MCF 10A (cell line): Measurements from ENCODE around the gene PLA2G12A. TPM values are rescaled to one million over a fixed set of nuclear protein-coding genes. Genes with fewer than 3 reads are reported as not detected.

Experiments
- BruUV-seq: library from RNA; stranded (reverse); fragments of 400-500 nt; replicated peaks from 2 replicates; lab custom pipeline; 2021; lab: Mats Ljungman, UMichigan
- CTCF ChIA-PET: fragments of 300-600 bp; sonication (Branson Sonifier 250); formaldehyde crosslinking; extraction: SDS; loops from one replicate; lab custom pipeline; 2021; ENCODE audit warnings: antibody characterized with exemption, inconsistent platforms; lab: Yijun Ruan, JAX
- POLR2A ChIA-PET: fragments of 300-600, 350-650 bp; sonication (Branson Sonifier 250); formaldehyde crosslinking; extraction: SDS; loops from one replicate; lab custom pipeline; 2020; ENCODE audit warnings: antibody characterized with exemption, inconsistent platforms; lab: Yijun Ruan, JAX
- DNase-seq: peaks from one replicate; pipeline ENCODE4 v3.0.0-alpha.2; 2018; ENCODE audit not compliant: unreplicated experiment
- H3K27ac Mint-ChIP-seq: one replicate; pipeline ENCODE4 v1.8.0; 2022; ENCODE audit warnings: mild to moderate bottlenecking, low read depth, mixed read lengths; ENCODE audit not compliant: unreplicated experiment
- H3K27me3 Mint-ChIP-seq: one replicate; pipeline ENCODE4 v1.8.0; 2022; ENCODE audit warnings: mixed read lengths; ENCODE audit not compliant: insufficient read depth, unreplicated experiment
- H3K36me3 Mint-ChIP-seq: one replicate; pipeline ENCODE4 v1.8.0; 2022; ENCODE audit warnings: mild to moderate bottlenecking, moderate library complexity, mixed read lengths; ENCODE audit not compliant: insufficient read depth, unreplicated experiment
- H3K4me1 Mint-ChIP-seq: one replicate; pipeline ENCODE4 v1.8.0; 2022; ENCODE audit warnings: mixed read lengths; ENCODE audit not compliant: insufficient read depth, unreplicated experiment
- H3K4me3 Mint-ChIP-seq: one replicate; pipeline ENCODE4 v1.8.0; 2022; ENCODE audit warnings: mild to moderate bottlenecking, moderate library complexity, mixed read lengths; ENCODE audit not compliant: unreplicated experiment
- H3K9me3 Mint-ChIP-seq: one replicate; pipeline ENCODE4 v1.8.0; 2022; ENCODE audit warnings: mixed read lengths; ENCODE audit not compliant: unreplicated experiment
- intact Hi-C: fragments of 100-400 bp; cut with micrococcal nuclease; formaldehyde crosslinking; loops from 2 replicates; pipeline ENCODE4 v1.14.1; 2022
- total RNA-seq: library from RNA; stranded (reverse); gene quantifications from 2 replicates; pipeline ENCODE4 v1.2.3, GENCODE V29; 2022
- TF ChIP-seq, protein P1 (sequence below): fragments of 200-600 bp; IDR thresholded peaks from one replicate; pipeline ENCODE4 v1.8.0; 2022; ENCODE audit warnings: antibody characterized with exemption, mild to moderate bottlenecking; ENCODE audit not compliant: unreplicated experiment

Gene PLA2G12A
- total RNA-seq, 1 experiment from 2014 or later, result 52.4 TPM

DNA sequence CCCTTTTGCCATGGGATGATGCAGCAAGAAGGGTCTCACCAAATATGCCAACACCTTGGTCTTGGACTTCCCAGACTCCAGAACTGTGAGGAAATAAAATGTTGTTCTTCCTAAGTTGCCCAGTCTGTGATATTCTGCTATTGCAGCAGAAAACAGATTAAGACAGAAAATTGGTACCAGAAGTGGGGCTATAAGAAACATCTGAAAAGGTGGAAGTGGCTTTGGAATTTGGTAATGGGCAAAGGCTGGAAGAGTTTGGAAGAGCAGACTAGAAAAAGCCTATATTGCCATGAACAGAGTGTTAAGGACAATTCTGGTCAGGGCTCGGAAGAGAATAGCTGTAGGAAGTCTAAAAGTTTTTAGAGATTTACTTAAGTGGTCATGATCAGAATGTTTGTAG, 54.0 kb downstream of the PLA2G12A start:
- Mint-ChIP-seq H3K36me3 (peaks cover 6% of the 10 kb centered on the region), H3K4me1 (no peaks in the 10 kb centered on the region), H3K4me3 (no peak overlapping the region), H3K27ac (no peak overlapping the region), H3K27me3 (no peaks in the 10 kb centered on the region), H3K9me3 (peaks cover 8% of the 10 kb centered on the region)
- DNase-seq, result no peak
- TF ChIP-seq, protein P1, sequence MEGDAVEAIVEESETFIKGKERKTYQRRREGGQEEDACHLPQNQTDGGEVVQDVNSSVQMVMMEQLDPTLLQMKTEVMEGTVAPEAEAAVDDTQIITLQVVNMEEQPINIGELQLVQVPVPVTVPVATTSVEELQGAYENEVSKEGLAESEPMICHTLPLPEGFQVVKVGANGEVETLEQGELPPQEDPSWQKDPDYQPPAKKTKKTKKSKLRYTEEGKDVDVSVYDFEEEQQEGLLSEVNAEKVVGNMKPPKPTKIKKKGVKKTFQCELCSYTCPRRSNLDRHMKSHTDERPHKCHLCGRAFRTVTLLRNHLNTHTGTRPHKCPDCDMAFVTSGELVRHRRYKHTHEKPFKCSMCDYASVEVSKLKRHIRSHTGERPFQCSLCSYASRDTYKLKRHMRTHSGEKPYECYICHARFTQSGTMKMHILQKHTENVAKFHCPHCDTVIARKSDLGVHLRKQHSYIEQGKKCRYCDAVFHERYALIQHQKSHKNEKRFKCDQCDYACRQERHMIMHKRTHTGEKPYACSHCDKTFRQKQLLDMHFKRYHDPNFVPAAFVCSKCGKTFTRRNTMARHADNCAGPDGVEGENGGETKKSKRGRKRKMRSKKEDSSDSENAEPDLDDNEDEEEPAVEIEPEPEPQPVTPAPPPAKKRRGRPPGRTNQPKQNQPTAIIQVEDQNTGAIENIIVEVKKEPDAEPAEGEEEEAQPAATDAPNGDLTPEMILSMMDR, result no peak
- intact Hi-C loops, result no loop called here
- no TSS peak for BruUV-seq
- POLR2A ChIA-PET, result no interaction called here
- CTCF ChIA-PET, result no interaction called here

DNA sequence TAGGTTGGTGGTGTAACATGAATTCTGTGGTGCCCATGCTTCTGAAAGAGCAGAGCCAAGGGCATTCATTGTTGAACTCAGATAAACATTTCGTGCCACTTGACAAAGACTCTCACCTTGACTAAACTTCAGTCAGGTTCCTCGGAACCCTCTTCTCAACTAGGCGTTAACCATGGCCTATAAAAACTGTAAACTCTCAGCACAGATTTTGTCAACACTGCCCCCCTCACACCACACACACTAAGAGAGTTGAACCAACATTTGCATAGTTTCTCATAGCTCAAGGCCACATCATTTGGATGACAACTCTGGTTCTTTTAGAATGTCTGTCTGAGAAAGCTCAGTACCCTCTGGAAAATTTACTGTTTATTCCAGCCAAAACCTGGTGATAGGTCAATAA, 54.7 kb downstream of the PLA2G12A start:
- intact Hi-C loops, result no loop called here
- no peaks in the 10 kb centered on the region for H3K4me1 Mint-ChIP-seq

DNA sequence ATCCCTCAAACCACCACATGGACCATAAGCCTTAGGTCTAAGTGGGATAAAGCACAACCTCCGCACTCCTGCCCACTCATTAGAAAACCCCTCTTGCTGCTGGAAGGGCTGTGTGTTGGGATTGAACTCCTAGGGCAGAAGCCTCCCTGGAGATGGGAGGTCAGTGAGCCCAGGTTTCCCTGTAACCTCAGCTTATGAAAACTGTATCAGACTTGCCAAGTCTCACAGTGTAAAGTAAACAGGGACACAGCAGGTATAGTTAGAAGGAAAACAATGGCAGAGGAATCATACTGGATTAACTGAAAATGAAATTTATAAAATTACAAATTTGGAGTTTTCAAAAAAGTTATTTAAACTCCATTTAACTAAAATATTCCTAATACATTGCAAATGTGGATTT, 56.6 kb downstream of the PLA2G12A start:
- no peak overlapping the region for H3K4me3 Mint-ChIP-seq
- H3K27me3 Mint-ChIP-seq, result no peaks in the 10 kb centered on the region
- H3K9me3 Mint-ChIP-seq, result peaks cover 8% of the 10 kb centered on the region
- intact Hi-C loops, result no loop called here
- TF ChIP-seq, protein P1, result no peak
- peaks cover 6% of the 10 kb centered on the region for H3K36me3 Mint-ChIP-seq
- BruUV-seq, result no TSS peak
- POLR2A ChIA-PET, result no interaction called here
- no peak overlapping the region for H3K27ac Mint-ChIP-seq
- CTCF ChIA-PET, result interaction anchor here (0.6 kb wide), 1 partner anchor 266 kb away, joined by 4 read pairs; no protein-coding TSS in a partner anchor
- H3K4me1 Mint-ChIP-seq, result no peaks in the 10 kb centered on the region
- DNase-seq, result no peak

More for the DNA sequence above, 54.7 kb downstream of the PLA2G12A start:
- H3K9me3 Mint-ChIP-seq, result peaks cover 8% of the 10 kb centered on the region
- POLR2A ChIA-PET, result no interaction called here
- H3K36me3 Mint-ChIP-seq, result peaks cover 6% of the 10 kb centered on the region
- H3K4me3 Mint-ChIP-seq, result no peak overlapping the region
- CTCF ChIA-PET, result interaction anchor here (0.5 to 0.7 kb wide), 2 partner anchors 20 to 255 kb away, joined by 3 to 4 read pairs; no protein-coding TSS in a partner anchor
- no TSS peak for BruUV-seq
- no peaks in the 10 kb centered on the region for H3K27me3 Mint-ChIP-seq
- no peak for DNase-seq
- TF ChIP-seq, protein P1, result no peak
- H3K27ac Mint-ChIP-seq, result no peak overlapping the region

DNA sequence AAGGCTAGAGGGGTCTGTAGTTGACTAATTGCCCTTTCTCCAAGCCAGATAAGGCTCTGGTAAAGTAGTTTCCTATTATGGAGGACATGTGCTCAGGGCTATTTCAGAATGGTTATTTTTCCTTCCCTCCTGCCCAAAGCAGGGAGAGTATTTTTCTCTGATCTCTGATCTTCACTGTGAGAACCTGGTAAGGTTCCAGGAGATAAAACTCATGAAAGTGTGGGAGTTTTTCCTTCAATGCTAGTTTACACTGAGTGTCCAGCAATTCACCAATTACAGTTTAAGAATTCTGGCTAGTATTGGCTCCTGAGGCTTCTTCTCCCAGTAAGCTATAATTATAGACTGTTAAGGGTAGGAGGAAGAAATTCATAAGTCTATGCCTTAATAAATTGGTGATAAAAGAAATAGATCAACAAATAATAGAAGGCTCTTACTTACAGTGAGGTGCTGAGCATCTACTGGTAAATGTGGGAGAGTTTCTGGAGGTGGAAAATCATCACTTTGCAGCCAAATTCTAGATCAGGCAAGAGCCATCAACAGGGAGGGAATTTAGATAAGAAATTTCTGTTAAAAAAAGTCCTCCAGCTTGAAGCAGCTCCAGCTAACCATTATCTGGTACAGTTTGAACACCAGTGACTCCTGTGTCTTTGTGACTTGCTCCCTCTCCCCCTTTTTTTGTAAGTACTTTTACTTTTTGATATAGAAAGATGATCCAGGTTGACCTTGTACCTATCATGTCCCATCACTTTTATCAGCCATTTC, 57.5 kb downstream of the PLA2G12A start:
- ChIA-PET POLR2A (no interaction called here), CTCF (interaction anchor here (0.6 to 0.8 kb wide), 3 partner anchors 29 to 293 kb away, joined by 3 to 4 read pairs (median 3); no protein-coding TSS in a partner anchor)
- Mint-ChIP-seq H3K9me3 (peaks cover 8% of the 10 kb centered on the region), H3K4me1 (no peaks in the 10 kb centered on the region), H3K36me3 (peaks cover 6% of the 10 kb centered on the region), H3K27me3 (no peaks in the 10 kb centered on the region), H3K4me3 (no peak overlapping the region), H3K27ac (no peak overlapping the region)
- intact Hi-C loops, result no loop called here
- TF ChIP-seq, protein P1, result no peak
- DNase-seq, result no peak
- BruUV-seq, result no TSS peak
